ENCODE data around the gene DLGAP1. TPM values are rescaled to one million over a fixed set of nuclear protein-coding genes. Genes with fewer than 3 reads are reported as not detected.

The DLGAP1 gene
- total and polyA plus RNA-seq, 2 of the 8 experiments (the other 6 are each of a cell fraction or from before 2014, with no cell fraction given): 11.8 to 16.9 TPM

GRCh38 chr18:3513481-3513880 lies 941.6 kb downstream of the DLGAP1 start:
- H3K79me1 ChIP-seq (ENCODE audit: low read depth, low read length): no peaks in the 10 kb centered on the region
- H2AFZ ChIP-seq (ENCODE audit: low read length): no peak overlapping the region
- H3K4me3 ChIP-seq (ENCODE audit: extremely low read depth in 1 of 4, insufficient read depth in 2 of 4, low read depth in 3 of 4, low read length in 4 of 4): no peak overlapping the region
- ChIA-PET POLR2A (ENCODE audit: partially characterized antibody) (interaction anchor here (1.0 kb wide), 1 partner anchor 14 kb away, joined by 3 read pairs; no protein-coding TSS in a partner anchor), CTCF (ENCODE audit: partially characterized antibody) (interaction anchor here (0.6 kb wide), 1 partner anchor 83 kb away, joined by 4 read pairs; no protein-coding TSS in a partner anchor)
- H3K27me3 ChIP-seq (replicated peaks in 1 of 4; ENCODE audit: control insufficient read depth in 3 of 4, extremely low read depth in 1 of 4, insufficient read depth in 3 of 4, low read length in 3 of 4): no peaks in the 10 kb centered on the region; a peak in 1 of 7 replicates
- H3K27ac ChIP-seq (ENCODE audit: low read depth, low read length): no peak overlapping the region
- FAIRE-seq (no peak), DNase-seq (ENCODE audit: low read depth in 1 of 2, low spot score in 2 of 2) (no peak)
- no peak overlapping the region for H4K91ac ChIP-seq (replicated peaks; ENCODE audit: insufficient read length, low read length)
- no peak overlapping the region for H2BK12ac ChIP-seq (ENCODE audit: low read depth, low read length)
- H3K4ac ChIP-seq (replicated peaks; ENCODE audit: insufficient read length, low read depth, low read length): no peak overlapping the region
- H2BK15ac ChIP-seq (ENCODE audit: low read length): no peak overlapping the region
- 67% methylated on average over 1 of the region's 1 CpG; no CpG with 5 or more reads in 1 of the 2 experiments for WGBS, 2 experiments (ENCODE audit: extremely low coverage in 1 of 2, insufficient coverage in 1 of 2, insufficient read length in 1 of 2, insufficient replicate concordance in 2 of 2, low coverage in 1 of 2, low lambda C conversion rate in 2 of 2, missing lambda C conversion rate in 1 of 2)
- H3K4me2 ChIP-seq (ENCODE audit: insufficient read depth in 1 of 2, low read depth in 2 of 2, low read length in 2 of 2): no peak overlapping the region
- no peak overlapping the region for H2AK5ac ChIP-seq (ENCODE audit: low read depth, low read length)
- no peaks in the 10 kb centered on the region for H3K79me2 ChIP-seq (ENCODE audit: control insufficient read depth in 1 of 2, insufficient read depth in 2 of 2, low read length in 2 of 2)
- no peaks in the 10 kb centered on the region for H4K20me1 ChIP-seq (replicated peaks in 1 of 2; ENCODE audit: control insufficient read depth in 1 of 2, insufficient read depth in 2 of 2, low read length in 2 of 2)
- no peaks in the 10 kb centered on the region for H3K36me3 ChIP-seq (ENCODE audit: control insufficient read depth in 2 of 4, insufficient read depth in 4 of 4, low read length in 3 of 4)
- H4K5ac ChIP-seq (ENCODE audit: insufficient read length, low read depth, low read length): no peak overlapping the region
- H3K18ac ChIP-seq (ENCODE audit: extremely low read depth, low read length): no peak overlapping the region
- H3K23me2 ChIP-seq (ENCODE audit: low read depth, low read length): no peaks in the 10 kb centered on the region
- H3K9ac ChIP-seq (replicated peaks in 1 of 4; ENCODE audit: extremely low read depth in 1 of 4, low read depth in 3 of 4, low read length in 3 of 4): no peak overlapping the region
- no peak overlapping the region for H3K56ac ChIP-seq (replicated peaks; ENCODE audit: insufficient read length, low read depth, low read length)
- no peak overlapping the region for H3K23ac ChIP-seq (ENCODE audit: insufficient read length)
- H3K14ac ChIP-seq (ENCODE audit: insufficient read length): no peak overlapping the region
- no peak overlapping the region for H4K8ac ChIP-seq (ENCODE audit: extremely low read depth, insufficient read depth, low read length)
- H3K9me3 ChIP-seq (ENCODE audit: insufficient read depth in 2 of 2, low read depth in 1 of 2, low read length in 1 of 2): no peaks in the 10 kb centered on the region
- no peak overlapping the region for H2BK20ac ChIP-seq (ENCODE audit: low read length)
- peaks cover 0 to 9% (median 0%) of the 10 kb centered on the region in 4 experiments; a peak in 3 of 7 replicates for H3K4me1 ChIP-seq (replicated peaks in 1 of 4; ENCODE audit: control insufficient read depth in 3 of 4, insufficient read depth in 4 of 4, low read length in 3 of 4)
- H2BK120ac ChIP-seq (replicated peaks; ENCODE audit: low read depth, low read length): no peak overlapping the region
- H2BK5ac ChIP-seq (ENCODE audit: low read depth, low read length): no peak overlapping the region
- TF ChIP-seq RFX5 (IDR thresholded peaks at IDR 0.05; ENCODE audit: borderline replicate concordance, low read depth, low read length) (no peak), RNF2 (IDR thresholded peaks at IDR 0.05; ENCODE audit: borderline replicate concordance, low read depth, low read length, missing control alignments, poor library complexity, severe bottlenecking) (no peak), SIX5 (IDR thresholded peaks at IDR 0.05; ENCODE audit: low read depth, low read length) (no peak), SUZ12 (IDR thresholded peaks at IDR 0.05; ENCODE audit: low read length) (no peak), USF2 (IDR thresholded peaks at IDR 0.05; ENCODE audit: low read length) (no peak), TAF1 (IDR thresholded peaks at IDR 0.05; ENCODE audit: low read depth, low read length) (no peak), HDAC2 (IDR thresholded peaks at IDR 0.05; ENCODE audit: borderline replicate concordance in 1 of 2, low read depth in 2 of 2, low read length in 2 of 2) (no peak), EZH2 (IDR thresholded peaks at IDR 0.05; ENCODE audit: low read depth, low read length, severe bottlenecking) (no peak), POU5F1 (IDR thresholded peaks at IDR 0.05; ENCODE audit: low read depth, low read length) (no peak), POLR2A (IDR thresholded peaks at IDR 0.05; ENCODE audit: control extremely low read depth in 1 of 2, low read depth in 2 of 2, low read length in 2 of 2) (no peak), CHD1 (IDR thresholded peaks at IDR 0.05; ENCODE audit: low read depth, low read length) (no peak), EP300 (IDR thresholded peaks at IDR 0.05; ENCODE audit: borderline replicate concordance in 1 of 2, low read depth in 2 of 2, low read length in 2 of 2) (no peak)
